Ovary (tissue), 3 donors: ENCODE results near the gene TRAPPC10.

Source experiments
- CTCF ChIP-seq, 3 donors: fragments of 450-650 bp in 2 of 3; fragments of 200-600 bp in 1 of 3; IDR thresholded peaks; one replicate each; pipeline versions ENCODE4 v1.5.1 to v1.8.0; 2016 to 2022; ENCODE audit warnings: antibody characterized with exemption in 3 of 3, mild to moderate bottlenecking in 1 of 3
- POLR2A ChIP-seq: fragments of 450-650 bp; IDR thresholded peaks from one replicate; pipeline ENCODE4 v1.6.1; 2017; ENCODE audit warnings: antibody characterized with exemption, mild to moderate bottlenecking, moderate library complexity
- donor health status: DM: no; HTN: no; CAD: no.

- TF ChIP-seq POLR2A: no peak
- TF ChIP-seq CTCF (IDR thresholded peaks at IDR 0.05): no peak
Measured at GRCh38 chr21:44074315-44074958, 62.3 kb downstream of the TRAPPC10 start.
